ENCODE results near the gene PAGE2B. TPM values are rescaled to one million over a fixed set of nuclear protein-coding genes. Genes with fewer than 3 reads are reported as not detected.
"Not testable (repeated sequence)": the region's sequence is repeated elsewhere in the genome, so short reads cannot be mapped to it uniquely, and the experiment has no call there.

PAGE2B gene
- total RNA-seq, 1 donor from 2014 or later = not detected

GRCh38 chrX:55039471-55039870, 35.4 kb upstream of the PAGE2B start:
- H3K4me2 ChIP-seq (ENCODE audit: low read length) = no peak overlapping the region
- H3K9me3 ChIP-seq (ENCODE audit: insufficient read depth, low read depth, low read length) = no peaks in the 10 kb centered on the region
- H3K27ac Mint-ChIP-seq (ENCODE audit: unreplicated experiment) = no peak overlapping the region
- H4K20me1 ChIP-seq (ENCODE audit: insufficient read depth, low read length) = no peaks in the 10 kb centered on the region
- no peak overlapping the region for H3K4me3 ChIP-seq (ENCODE audit: insufficient read depth, low read depth, low read length)
- no peaks in the 10 kb centered on the region for H3K79me2 ChIP-seq (ENCODE audit: insufficient read depth, low read length)
- no peak overlapping the region for H3K4me3 Mint-ChIP-seq (ENCODE audit: unreplicated experiment)
- H3K27ac ChIP-seq (ENCODE audit: low read depth, low read length) = no peak overlapping the region
- peaks cover 2% of the 10 kb centered on the region for H3K4me1 Mint-ChIP-seq (ENCODE audit: low read depth, unreplicated experiment)
- no peak overlapping the region for H2AFZ ChIP-seq (ENCODE audit: low read depth, low read length)
- H3K36me3 Mint-ChIP-seq (ENCODE audit: low read depth, unreplicated experiment) = no peaks in the 10 kb centered on the region
- H3K4me1 ChIP-seq (ENCODE audit: insufficient read depth, low read length) = no peaks in the 10 kb centered on the region
- H3K36me3 ChIP-seq (ENCODE audit: insufficient read depth, low read length) = no peaks in the 10 kb centered on the region
- FAIRE-seq = peak; percentile 95
- no peaks in the 10 kb centered on the region for H3K27me3 ChIP-seq (ENCODE audit: insufficient read depth, low read length)
- peak; percentile 9 for DNase-seq (ENCODE audit: low read depth)
- H3K9me3 Mint-ChIP-seq (ENCODE audit: unreplicated experiment) = no peaks in the 10 kb centered on the region
- no peak overlapping the region for H3K9ac ChIP-seq (ENCODE audit: low read length)
- H3K27me3 Mint-ChIP-seq (ENCODE audit: low read depth, unreplicated experiment) = no peaks in the 10 kb centered on the region
- TF ChIP-seq CTCF (IDR thresholded peaks at IDR 0.05; ENCODE audit: insufficient read depth, low read depth, low read length) (no peak), EZH2 (IDR thresholded peaks at IDR 0.05; ENCODE audit: insufficient read depth, low read length) (no peak)

- H3K4me2 ChIP-seq (ENCODE audit: low read length) = no peak overlapping the region
- H3K4me1 Mint-ChIP-seq (ENCODE audit: low read depth, unreplicated experiment) = peaks cover 2% of the 10 kb centered on the region
- no peaks in the 10 kb centered on the region for H4K20me1 ChIP-seq (ENCODE audit: insufficient read depth, low read length)
- H3K9me3 ChIP-seq (ENCODE audit: insufficient read depth, low read depth, low read length) = no peaks in the 10 kb centered on the region
- H2AFZ ChIP-seq (ENCODE audit: low read depth, low read length) = no peak overlapping the region
- no peaks in the 10 kb centered on the region for H3K36me3 ChIP-seq (ENCODE audit: insufficient read depth, low read length)
- H3K79me2 ChIP-seq (ENCODE audit: insufficient read depth, low read length) = no peaks in the 10 kb centered on the region
- TF ChIP-seq CTCF (IDR thresholded peaks at IDR 0.05; ENCODE audit: insufficient read depth, low read depth, low read length) = no peak
- no peak for TF ChIP-seq EZH2 (IDR thresholded peaks at IDR 0.05; ENCODE audit: insufficient read depth, low read length)
- H3K36me3 Mint-ChIP-seq (ENCODE audit: low read depth, unreplicated experiment) = no peaks in the 10 kb centered on the region
- H3K4me3 Mint-ChIP-seq (ENCODE audit: unreplicated experiment) = no peak overlapping the region
- no peaks in the 10 kb centered on the region for H3K27me3 ChIP-seq (ENCODE audit: insufficient read depth, low read length)
- no peaks in the 10 kb centered on the region for H3K27me3 Mint-ChIP-seq (ENCODE audit: low read depth, unreplicated experiment)
- H3K9me3 Mint-ChIP-seq (ENCODE audit: unreplicated experiment) = peaks cover 2% of the 10 kb centered on the region
- H3K9ac ChIP-seq (ENCODE audit: low read length) = no peak overlapping the region
- no peak for DNase-seq (ENCODE audit: low read depth)
- no peaks in the 10 kb centered on the region for H3K4me1 ChIP-seq (ENCODE audit: insufficient read depth, low read length)
- H3K27ac ChIP-seq (ENCODE audit: low read depth, low read length) = no peak overlapping the region
- FAIRE-seq = no peak
- H3K4me3 ChIP-seq (ENCODE audit: insufficient read depth, low read depth, low read length) = no peak overlapping the region
- no peak overlapping the region for H3K27ac Mint-ChIP-seq (ENCODE audit: unreplicated experiment)
These were observed 33.3 kb upstream of the PAGE2B start for GRCh38 chrX:55041514-55041913.

GRCh38 chrX:55050599-55050998, 24.2 kb upstream of the PAGE2B start:
- H2AFZ ChIP-seq (ENCODE audit: low read depth, low read length); H3K4me3 ChIP-seq (ENCODE audit: insufficient read depth, low read depth, low read length); H3K4me3 Mint-ChIP-seq (ENCODE audit: unreplicated experiment); H3K4me1 ChIP-seq (ENCODE audit: insufficient read depth, low read length); H3K4me2 ChIP-seq (ENCODE audit: low read length); H3K36me3 Mint-ChIP-seq (ENCODE audit: low read depth, unreplicated experiment); H3K9ac ChIP-seq (ENCODE audit: low read length); H3K9me3 Mint-ChIP-seq (ENCODE audit: unreplicated experiment); H3K27ac ChIP-seq (ENCODE audit: low read depth, low read length); H3K27me3 ChIP-seq (ENCODE audit: insufficient read depth, low read length); H3K4me1 Mint-ChIP-seq (ENCODE audit: low read depth, unreplicated experiment); H3K27me3 Mint-ChIP-seq (ENCODE audit: low read depth, unreplicated experiment); FAIRE-seq; H3K79me2 ChIP-seq (ENCODE audit: insufficient read depth, low read length); DNase-seq (ENCODE audit: low read depth); H3K27ac Mint-ChIP-seq (ENCODE audit: unreplicated experiment); H3K9me3 ChIP-seq (ENCODE audit: insufficient read depth, low read depth, low read length); H3K36me3 ChIP-seq (ENCODE audit: insufficient read depth, low read length); H4K20me1 ChIP-seq (ENCODE audit: insufficient read depth, low read length): not testable (repeated sequence)

Measured in astrocyte (in vitro differentiated cells and primary cell).